ENCODE data around the gene PSPN.
A peak's percentile ranks its signal among the peaks of the same experiment; 100 is the strongest.
"Not testable (repeated sequence)": the region's sequence is repeated elsewhere in the genome, so short reads cannot be mapped to it uniquely, and the experiment has no call there.

The PSPN gene

DNA sequence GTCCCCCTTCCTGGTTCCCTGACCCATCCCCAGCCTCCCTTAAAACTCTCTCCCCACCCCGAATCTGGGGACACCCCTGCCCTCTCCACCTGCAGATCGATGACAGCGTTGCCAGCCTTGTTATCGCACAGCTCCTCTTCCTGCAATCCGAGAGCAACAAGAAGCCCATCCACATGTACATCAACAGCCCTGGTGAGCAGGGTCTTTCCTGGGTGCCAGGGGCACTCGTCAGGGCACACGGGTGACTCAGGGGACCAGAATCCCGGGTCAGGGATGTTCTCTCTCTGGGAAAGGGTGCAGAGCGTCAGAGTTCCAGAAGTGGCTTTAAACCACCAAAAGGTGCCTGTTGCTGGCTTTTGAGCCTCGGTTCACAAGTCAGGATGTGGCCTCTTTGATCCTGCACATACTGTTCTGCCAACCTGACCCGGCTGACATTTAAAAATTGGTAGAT lies 13.4 kb downstream of the PSPN start:
- peak overlapping the region; percentile 95 for H3K4me3 ChIP-seq (ENCODE audit: low read depth, low read length)
- TF ChIP-seq, protein P1, sequence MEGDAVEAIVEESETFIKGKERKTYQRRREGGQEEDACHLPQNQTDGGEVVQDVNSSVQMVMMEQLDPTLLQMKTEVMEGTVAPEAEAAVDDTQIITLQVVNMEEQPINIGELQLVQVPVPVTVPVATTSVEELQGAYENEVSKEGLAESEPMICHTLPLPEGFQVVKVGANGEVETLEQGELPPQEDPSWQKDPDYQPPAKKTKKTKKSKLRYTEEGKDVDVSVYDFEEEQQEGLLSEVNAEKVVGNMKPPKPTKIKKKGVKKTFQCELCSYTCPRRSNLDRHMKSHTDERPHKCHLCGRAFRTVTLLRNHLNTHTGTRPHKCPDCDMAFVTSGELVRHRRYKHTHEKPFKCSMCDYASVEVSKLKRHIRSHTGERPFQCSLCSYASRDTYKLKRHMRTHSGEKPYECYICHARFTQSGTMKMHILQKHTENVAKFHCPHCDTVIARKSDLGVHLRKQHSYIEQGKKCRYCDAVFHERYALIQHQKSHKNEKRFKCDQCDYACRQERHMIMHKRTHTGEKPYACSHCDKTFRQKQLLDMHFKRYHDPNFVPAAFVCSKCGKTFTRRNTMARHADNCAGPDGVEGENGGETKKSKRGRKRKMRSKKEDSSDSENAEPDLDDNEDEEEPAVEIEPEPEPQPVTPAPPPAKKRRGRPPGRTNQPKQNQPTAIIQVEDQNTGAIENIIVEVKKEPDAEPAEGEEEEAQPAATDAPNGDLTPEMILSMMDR (IDR thresholded peaks at IDR 0.05; ENCODE audit: borderline replicate concordance, insufficient read depth, low read depth, low read length), result no peak

DNA sequence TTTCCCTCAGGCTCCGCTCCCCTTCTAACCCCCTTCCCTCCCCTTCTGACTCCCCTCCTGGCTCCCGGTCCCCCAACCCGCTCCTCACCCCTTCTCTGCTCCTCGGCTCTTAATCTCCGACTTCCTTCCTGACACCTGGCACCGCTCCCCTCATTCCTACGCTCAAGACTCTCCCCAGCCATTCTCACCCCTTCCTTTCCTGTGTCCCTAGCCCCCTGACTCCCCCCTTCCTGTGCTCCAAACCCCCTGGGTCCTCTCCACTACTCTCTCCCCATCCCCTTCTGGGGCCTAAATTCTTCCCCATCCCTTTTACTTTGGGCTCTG lies 13.7 kb downstream of the PSPN start:
- TF ChIP-seq, protein P1 (IDR thresholded peaks at IDR 0.05; ENCODE audit: borderline replicate concordance, insufficient read depth, low read depth, low read length), result no peak
- H3K4me3 ChIP-seq (ENCODE audit: low read depth, low read length), result peak overlapping the region; percentile 95

DNA sequence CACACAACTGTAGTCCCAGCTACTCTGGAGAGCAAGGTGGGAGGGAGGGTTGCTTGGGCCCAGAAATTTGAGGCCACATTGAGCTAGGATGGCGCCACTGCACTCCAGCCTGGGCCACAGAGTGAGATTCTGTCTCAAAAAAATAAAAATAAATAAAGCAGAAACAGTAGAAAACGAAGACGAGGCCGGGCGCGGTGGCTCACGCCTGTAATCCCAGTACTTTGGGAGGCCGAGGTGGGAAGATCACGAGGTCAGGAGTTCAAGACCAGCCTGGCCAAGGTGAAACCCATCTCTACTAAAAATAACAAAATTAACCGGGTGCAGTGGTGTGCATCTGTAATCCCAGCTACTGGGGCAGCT lies 14.9 kb downstream of the PSPN start:
- H3K4me3 ChIP-seq (ENCODE audit: low read depth, low read length), result peak overlapping the region; percentile 1

DNA sequence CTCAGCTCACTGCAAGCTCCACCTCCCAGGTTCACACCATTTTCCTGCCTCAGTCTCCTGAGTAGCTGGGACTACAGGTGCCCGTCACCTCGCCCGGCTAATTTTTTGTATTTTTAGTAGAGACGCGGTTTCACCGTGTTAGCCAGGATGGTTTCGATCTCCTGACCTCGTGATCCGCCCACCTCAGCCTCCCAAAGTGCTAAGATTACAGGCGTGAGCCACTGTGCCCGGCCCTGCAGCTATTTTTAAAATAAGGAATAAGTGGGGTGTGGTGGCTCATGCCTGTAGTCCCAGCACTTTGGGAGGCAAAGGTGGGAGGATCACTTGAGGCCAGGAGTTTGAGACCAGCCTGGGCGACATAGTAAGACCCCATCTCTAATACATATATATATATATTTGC lies 15.3 kb downstream of the PSPN start:
- H3K4me3 ChIP-seq (ENCODE audit: low read depth, low read length), result not testable (repeated sequence)

DNA sequence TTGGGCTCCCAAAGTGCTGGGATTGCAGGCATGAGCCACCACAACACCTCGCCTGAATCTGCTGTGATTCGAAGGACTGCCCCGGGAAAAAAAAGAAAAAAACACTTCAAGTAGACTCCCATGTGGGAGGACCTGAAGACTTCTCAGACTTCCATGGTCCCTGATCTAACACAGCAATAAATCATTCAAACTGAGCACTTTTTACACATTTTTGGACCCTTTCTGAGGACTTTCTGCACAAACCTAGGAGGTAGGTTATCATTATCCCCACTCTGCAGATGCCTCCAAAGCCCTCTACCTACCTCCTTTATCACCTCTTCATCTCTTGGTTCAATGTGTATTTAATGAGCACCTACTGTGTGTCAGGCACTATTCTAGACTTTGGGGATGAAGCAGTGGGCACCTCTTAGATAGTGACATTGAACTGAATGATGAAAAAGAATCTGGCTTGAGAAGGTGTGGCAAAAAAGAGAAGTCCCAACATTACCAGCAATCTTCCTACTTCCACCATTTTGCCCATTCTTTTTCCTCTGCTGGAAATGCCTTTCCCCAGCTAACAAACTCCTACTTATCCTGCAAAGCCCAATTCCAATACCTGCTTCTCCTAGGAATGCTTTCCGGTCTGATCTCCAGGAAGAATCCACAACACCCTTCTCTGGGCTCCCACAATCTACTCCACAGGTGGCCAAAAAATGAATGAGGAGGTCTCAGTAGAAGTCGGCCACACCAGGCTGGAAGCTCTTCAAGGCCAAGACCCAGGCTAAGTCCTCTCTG lies 16.0 kb downstream of the PSPN start:
- TF ChIP-seq, protein P1 (IDR thresholded peaks at IDR 0.05; ENCODE audit: borderline replicate concordance, insufficient read depth, low read depth, low read length), result no peak
- no peak overlapping the region for H3K4me3 ChIP-seq (ENCODE audit: low read depth, low read length)

DNA sequence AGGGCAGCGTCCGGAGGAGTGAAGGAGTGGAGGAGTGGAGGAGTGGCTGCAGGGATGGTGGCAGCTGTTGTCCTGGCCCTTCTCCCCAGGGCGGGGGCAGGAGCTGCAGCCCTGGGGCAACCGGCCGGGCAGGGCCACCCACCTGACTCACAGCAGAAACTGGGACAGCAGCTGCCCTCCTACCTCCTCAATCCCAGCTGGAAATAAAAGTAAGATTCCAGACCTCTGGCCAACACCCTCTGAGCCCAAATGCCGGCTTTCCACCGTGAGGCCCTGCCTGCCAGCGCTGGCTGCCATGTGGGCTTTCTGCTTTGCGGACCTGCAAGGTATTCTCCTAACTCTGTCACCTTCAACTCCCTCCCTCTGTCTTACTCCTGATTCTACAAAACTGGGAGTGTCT lies 17.7 kb downstream of the PSPN start:
- TF ChIP-seq, protein P1 (IDR thresholded peaks at IDR 0.05; ENCODE audit: borderline replicate concordance, insufficient read depth, low read depth, low read length), result no peak
- no peak overlapping the region for H3K4me3 ChIP-seq (ENCODE audit: low read depth, low read length)

DNA sequence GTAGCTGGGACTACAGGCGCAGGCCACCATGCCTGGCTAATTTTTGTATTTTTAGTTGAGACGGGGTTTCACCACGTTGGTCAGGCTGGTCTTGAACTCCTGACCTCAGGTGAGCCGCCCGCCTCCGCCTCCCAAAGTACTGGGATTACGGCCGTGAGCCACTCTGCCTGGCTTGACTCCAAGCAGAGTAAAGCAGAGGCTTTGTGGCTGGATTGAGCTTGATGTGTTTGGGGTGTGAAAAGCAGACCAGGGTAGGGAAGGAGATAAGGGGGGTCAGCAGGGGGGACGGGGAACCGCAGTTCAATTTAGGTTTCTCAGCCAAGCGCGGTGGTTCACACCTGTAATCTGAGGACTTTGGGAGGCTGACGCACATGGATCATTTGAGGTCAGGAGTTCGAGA lies 18.6 kb downstream of the PSPN start:
- TF ChIP-seq, protein P1 (IDR thresholded peaks at IDR 0.05; ENCODE audit: borderline replicate concordance, insufficient read depth, low read depth, low read length), result no peak
- no peak overlapping the region for H3K4me3 ChIP-seq (ENCODE audit: low read depth, low read length)

DNA sequence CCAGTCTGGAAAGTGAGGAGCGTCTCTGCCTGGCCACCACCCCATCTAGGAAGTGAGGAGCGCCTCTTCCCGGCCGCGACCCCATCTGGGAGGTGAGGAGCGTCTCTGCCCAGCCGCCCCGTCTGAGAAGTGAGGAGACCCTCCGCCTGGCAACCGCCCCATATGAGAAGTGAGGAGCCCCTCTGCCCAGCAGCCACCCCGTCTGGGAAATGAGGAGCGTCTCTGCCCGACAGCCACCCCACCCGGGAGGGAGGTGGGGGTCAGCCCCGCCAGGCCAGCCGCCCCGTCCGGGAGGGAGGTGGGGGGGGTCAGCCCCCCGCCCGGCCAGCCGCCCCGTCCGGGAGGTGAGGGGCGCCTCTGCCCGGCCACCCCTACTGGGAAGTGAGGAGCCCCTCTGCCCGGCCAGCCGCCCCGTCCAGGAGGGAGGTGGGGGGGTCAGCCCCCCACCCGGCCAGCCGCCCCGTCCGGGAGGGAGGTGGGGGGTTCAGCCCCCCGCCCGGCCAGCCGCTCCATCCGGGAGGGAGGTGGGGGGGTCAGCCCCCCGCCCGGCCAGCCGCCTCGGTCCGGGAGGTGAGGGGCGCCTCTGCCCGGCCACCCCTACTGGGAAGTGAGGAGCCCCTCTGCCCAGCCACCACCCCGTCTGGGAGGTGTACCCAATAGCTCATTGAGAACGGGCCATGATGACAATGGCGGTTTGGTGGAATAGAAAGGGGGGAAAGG lies 20.3 kb downstream of the PSPN start:
- H3K4me3 ChIP-seq (ENCODE audit: low read depth, low read length), result not testable (repeated sequence)

Measured in GM12875 (cell line).